SK-N-SH treated with all-trans-retinoic acid at 6 μM for 48 hours (cell line): ENCODE results near the gene KRT1.

Experiments used
- PATZ1 ChIP-seq: fragments of 250-450 bp; sonication (Bioruptor Pico); IDR thresholded peaks from 2 replicates; pipeline ENCODE4 v1.8.0; 2020; ENCODE audit warnings: mild to moderate bottlenecking, moderate library complexity, borderline replicate concordance
- TCF4 ChIP-seq: fragments of 250-450 bp; sonication (Bioruptor Pico); IDR thresholded peaks from 2 replicates; pipeline ENCODE4 v1.8.0; 2021; ENCODE audit warnings: mild to moderate bottlenecking, moderate library complexity, borderline replicate concordance
- ZFP30 ChIP-seq: fragments of 450-650 bp; formaldehyde crosslinking; IDR thresholded peaks from 2 replicates; pipeline ENCODE4 v1.5.0; 2022; ENCODE audit warnings: mild to moderate bottlenecking, moderate library complexity
- ZNF8 ChIP-seq: fragments of 450-650 bp; formaldehyde crosslinking; IDR thresholded peaks from 2 replicates; pipeline ENCODE4 v1.5.0; 2020; ENCODE audit warnings: mild to moderate bottlenecking, moderate library complexity

- TF ChIP-seq TCF4 (CRISPR knock-in tag) (no peak), ZFP30 (CRISPR knock-in tag) (no peak), PATZ1 (CRISPR knock-in tag) (no peak), ZNF8 (CRISPR knock-in tag) (no peak)
Measured at GRCh38 chr12:52632656-52633055, 47.6 kb downstream of the KRT1 start.
